ENCODE measurements around the gene ARGLU1.

Gene ARGLU1

DNA sequence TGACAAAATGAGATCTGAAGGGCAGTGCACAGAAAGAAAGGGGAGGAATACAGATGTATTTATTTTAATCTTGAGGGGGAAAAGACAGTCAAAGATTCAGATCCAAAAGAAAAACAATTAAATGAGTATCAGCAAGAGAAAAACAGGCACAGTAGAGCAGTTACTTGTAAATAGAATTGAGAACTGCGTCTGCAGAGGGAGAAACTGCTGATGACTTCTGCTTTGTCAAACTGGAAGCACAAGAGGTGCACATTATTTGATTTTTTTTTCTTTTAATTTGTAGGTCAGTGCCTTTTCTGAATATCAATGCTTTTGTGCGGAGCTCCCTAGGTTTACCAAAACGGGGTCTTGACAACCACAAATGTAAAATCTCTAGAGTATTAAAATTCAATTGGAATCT lies 69.8 kb downstream of the ARGLU1 start:
- no peak for DNase-seq

DNA sequence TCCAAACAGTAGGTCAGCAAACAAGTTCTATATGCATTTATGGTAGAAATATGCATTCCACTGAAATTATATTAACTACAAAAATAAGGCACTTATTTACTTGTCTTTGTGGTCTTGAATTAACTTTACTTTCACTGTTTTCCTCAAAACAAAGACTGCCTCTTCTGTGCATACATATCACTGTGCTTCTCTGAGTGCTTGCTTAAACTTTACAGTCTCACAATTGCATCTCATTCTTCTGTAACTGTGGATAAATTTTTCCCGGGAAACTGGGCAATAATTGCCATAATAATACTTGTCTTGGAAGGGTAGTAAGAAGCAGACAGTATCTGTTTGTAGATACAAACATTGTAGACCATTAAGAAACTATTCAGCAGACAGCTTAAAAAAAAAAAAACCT lies 70.9 kb downstream of the ARGLU1 start:
- no peak for DNase-seq

DNA sequence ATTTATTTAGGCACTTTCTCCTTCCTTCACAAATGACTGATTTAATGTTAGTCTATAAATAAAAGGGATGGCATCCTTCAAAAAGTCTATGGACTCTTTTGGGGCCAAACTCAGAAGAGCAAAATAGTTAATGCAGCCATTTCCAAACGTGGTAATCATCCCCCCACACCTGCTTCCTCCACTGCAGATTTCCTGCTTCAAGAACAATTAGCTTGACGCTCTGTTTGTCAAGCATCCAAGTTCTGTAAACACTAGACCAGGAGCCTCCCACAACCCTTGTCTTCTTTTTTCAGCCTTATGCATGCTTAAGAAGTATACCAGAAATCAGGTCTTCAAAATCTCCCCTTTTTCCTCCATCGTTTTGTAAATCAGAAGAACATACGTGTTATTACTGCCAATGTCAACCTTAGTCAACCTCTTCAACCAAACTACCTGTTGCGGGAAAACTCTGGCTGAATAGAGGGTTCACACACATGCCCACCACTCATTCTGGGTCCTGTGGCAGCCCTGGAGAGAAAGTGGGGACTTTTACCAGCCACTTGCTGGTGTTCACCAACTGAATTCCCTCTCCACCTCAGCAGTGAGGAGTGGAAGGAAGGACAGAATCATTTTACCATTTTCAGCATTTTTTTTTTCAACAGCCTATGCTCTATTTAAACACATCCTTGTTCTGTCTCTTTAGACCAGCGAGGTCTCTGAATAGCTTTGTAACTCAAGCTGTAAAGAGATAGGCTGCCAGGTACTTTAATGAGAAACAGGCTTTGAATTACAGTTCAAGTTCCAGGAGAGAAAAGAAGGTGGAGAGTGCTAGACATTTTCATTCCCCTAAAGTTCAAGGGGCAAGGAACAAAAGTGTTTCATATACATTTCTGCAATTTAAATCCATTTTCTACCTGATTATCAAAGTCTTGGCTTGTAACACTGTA lies 71.6 kb downstream of the ARGLU1 start:
- no peak for DNase-seq

GRCh38 chr13:106494936-106495335 lies 73.0 kb downstream of the ARGLU1 start:
- DNase-seq = no peak

DNA sequence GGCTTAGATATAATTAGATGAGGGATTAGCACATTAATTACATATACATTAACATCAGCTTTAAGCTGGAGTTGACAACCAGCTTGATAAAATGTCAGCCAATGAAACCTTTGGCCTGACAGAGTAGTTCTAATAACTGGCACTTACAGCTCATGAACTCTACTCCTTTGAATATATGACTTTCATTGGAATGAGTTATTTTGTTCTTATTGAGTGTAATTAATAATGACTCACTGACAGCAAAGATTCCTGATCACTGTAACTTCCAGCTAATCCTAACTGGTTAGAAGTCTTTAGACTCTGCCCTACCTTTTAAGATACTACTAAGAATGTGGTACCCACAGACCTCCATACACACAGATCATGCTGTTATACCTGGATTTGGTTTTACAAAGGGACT lies 73.4 kb downstream of the ARGLU1 start:
- DNase-seq = no peak

- no peak for DNase-seq
These were observed 74.3 kb downstream of the ARGLU1 start for GRCh38 chr13:106493533-106494220.

DNA sequence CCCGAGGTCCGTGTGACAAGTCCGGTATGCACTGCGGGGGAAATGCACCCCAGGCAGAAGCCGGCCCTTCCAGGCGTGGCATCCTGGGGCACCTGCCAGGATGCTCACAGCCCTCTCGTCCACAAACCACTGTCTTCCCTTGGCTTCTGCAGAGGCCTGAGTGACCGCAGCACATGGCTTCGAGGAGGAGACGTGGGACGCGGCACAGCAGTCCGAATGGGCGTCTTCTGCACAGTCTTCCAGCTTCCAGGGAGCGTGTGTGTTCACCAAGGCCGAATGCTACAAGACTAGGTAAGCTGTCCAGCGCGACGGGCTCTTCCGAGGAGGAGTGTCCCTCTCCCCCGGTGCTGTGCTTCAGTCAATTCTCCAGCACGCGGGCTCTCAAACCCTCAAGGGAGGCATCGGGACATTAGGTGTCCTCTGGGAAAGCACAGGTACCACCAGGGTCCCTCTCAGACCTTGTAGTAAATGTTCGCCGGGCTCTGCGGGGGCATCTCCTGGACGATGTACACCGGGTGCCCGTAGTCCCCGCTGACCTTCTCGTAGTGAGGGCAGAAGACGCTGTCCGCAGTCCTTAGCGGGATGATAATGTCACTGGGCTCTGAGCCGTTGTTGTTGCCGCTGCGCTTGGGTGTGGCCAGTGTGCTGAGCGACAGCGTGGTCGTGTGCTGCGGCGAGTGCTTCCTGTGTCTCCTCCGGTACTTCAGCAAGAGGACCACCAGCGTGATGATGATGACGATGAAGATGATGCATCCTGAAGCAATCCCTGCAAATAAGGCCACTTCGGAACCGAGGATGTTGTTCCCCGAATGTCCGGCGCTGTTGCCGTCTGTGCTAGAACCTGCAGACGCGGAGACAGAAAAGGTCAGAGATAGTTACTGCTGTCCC lies 75.1 kb downstream of the ARGLU1 start:
- no peak for DNase-seq

DNA sequence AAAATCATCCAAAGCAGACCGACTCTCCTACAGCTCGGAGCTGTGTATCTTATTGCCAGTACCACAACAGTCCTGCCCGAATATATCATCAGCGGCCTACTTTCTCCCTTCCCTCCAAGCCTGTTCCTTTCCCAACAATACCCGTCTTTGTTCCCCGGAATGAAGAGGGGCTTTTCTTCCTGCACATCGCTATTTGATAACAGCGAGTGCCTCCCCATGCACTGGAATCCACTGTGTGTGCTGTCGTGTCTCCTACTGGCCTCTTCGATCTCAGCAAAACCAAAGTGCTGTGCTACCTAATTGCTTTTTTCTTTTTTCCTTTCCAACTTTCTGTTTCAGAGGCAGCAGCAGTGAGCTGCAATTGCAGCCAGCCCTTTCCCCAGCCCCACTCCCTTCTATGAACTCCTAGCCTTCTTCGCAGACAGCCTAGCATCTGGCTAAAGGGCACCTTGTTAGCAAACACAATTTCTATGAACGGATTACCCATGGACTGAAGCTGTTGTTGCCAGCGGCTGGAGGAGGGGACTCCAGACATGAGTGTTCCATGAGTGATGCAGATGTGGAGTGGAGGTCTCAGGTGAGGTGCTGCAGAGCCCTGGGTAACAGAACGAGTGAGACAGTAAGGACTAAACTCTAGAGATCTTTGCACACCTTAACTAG lies 75.9 kb downstream of the ARGLU1 start:
- DNase-seq = no peak

Data from central memory CD4-positive, alpha-beta T cell (primary cell).